ENCODE results near the gene PPARG. TPM values are rescaled to one million over a fixed set of nuclear protein-coding genes. Genes with fewer than 3 reads are reported as not detected.

Gene PPARG
- total RNA-seq, 1 donor from 2014 or later = 3.2 TPM

DNA sequence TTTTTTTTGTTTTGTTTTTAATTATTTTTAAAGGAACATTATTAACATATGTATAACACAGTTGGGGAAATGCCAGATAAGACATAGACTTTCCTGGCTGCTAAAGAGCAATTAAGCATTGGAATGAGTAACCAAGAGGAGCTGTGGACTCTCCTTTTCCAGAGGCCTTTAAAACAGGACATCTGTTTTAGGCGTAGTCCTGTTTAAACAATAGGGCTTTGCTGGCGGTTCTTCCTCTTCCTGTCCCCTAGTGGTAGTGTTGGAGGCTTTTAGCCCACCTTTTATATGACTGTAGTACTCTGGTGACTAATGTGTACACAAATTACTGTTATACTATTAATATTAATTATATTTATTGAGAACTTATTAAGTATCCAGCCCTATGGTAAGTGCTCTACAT, 81.9 kb downstream of the PPARG start:
- Mint-ChIP-seq H3K4me1 (ENCODE audit: unreplicated experiment) (peaks cover 22% of the 10 kb centered on the region), H3K27ac (ENCODE audit: unreplicated experiment) (peak overlapping the region; percentile 91), H3K36me3 (ENCODE audit: low read depth, unreplicated experiment) (no peaks in the 10 kb centered on the region), H3K4me3 (ENCODE audit: unreplicated experiment) (no peak overlapping the region), H3K27me3 (ENCODE audit: unreplicated experiment) (no peaks in the 10 kb centered on the region), H3K9me3 (ENCODE audit: unreplicated experiment) (no peaks in the 10 kb centered on the region)
- no peak for TF ChIP-seq CTCF (IDR thresholded peaks at IDR 0.05; ENCODE audit: unreplicated experiment)
- peak; percentile 27 for DNase-seq (ENCODE audit: low spot score)

- Mint-ChIP-seq H3K4me3 (ENCODE audit: unreplicated experiment) (no peak overlapping the region), H3K4me1 (ENCODE audit: unreplicated experiment) (peaks cover 22% of the 10 kb centered on the region), H3K36me3 (ENCODE audit: low read depth, unreplicated experiment) (no peaks in the 10 kb centered on the region), H3K27ac (ENCODE audit: unreplicated experiment) (peak overlapping the region; percentile 87), H3K27me3 (ENCODE audit: unreplicated experiment) (no peaks in the 10 kb centered on the region), H3K9me3 (ENCODE audit: unreplicated experiment) (no peaks in the 10 kb centered on the region)
- no peak for DNase-seq (ENCODE audit: low spot score)
- TF ChIP-seq CTCF (IDR thresholded peaks at IDR 0.05; ENCODE audit: unreplicated experiment) = no peak
Measured at GRCh38 chr3:12371525-12372140, 82.8 kb downstream of the PPARG start.

DNA sequence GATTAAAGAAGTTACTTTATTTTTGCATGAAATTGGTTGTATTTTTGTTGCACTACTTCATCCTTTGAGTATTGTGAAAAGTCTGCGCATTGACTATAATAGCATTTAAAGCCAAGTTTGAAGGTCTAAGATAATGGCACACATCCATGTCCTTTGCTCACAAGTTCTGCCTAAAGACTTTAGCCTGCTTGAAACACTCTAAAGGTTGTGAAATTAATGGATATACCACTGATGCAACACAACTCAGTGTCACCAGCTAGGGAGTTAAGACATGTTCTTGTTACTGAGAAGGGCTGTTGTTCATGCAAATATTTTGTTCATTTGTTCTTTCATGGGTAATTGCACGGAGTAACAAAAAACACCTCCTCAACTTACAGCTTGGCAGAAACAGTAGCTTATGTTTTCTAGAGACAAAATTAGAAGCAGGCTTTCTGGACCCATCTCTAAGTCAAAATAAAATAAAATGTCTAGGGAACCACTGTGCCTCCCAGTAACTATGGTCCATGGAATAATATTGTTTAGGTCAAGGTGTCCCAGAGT, 83.9 kb downstream of the PPARG start:
- Mint-ChIP-seq H3K36me3 (ENCODE audit: low read depth, unreplicated experiment) (no peaks in the 10 kb centered on the region), H3K9me3 (ENCODE audit: unreplicated experiment) (no peaks in the 10 kb centered on the region), H3K27ac (ENCODE audit: unreplicated experiment) (no peak overlapping the region), H3K27me3 (ENCODE audit: unreplicated experiment) (no peaks in the 10 kb centered on the region), H3K4me3 (ENCODE audit: unreplicated experiment) (no peak overlapping the region), H3K4me1 (ENCODE audit: unreplicated experiment) (peaks cover 22% of the 10 kb centered on the region)
- no peak for DNase-seq (ENCODE audit: low spot score)
- no peak for TF ChIP-seq CTCF (IDR thresholded peaks at IDR 0.05; ENCODE audit: unreplicated experiment)

GRCh38 chr3:12375572-12375971, 86.7 kb downstream of the PPARG start:
- Mint-ChIP-seq H3K4me1 (ENCODE audit: unreplicated experiment) (peaks cover 21% of the 10 kb centered on the region), H3K4me3 (ENCODE audit: unreplicated experiment) (no peak overlapping the region), H3K9me3 (ENCODE audit: unreplicated experiment) (no peaks in the 10 kb centered on the region), H3K36me3 (ENCODE audit: low read depth, unreplicated experiment) (peaks cover 4% of the 10 kb centered on the region), H3K27ac (ENCODE audit: unreplicated experiment) (no peak overlapping the region), H3K27me3 (ENCODE audit: unreplicated experiment) (no peaks in the 10 kb centered on the region)
- DNase-seq (ENCODE audit: low spot score) = no peak
- TF ChIP-seq CTCF (IDR thresholded peaks at IDR 0.05; ENCODE audit: unreplicated experiment) = no peak

GRCh38 chr3:12379640-12380429, 91.0 kb downstream of the PPARG start:
- DNase-seq (ENCODE audit: low spot score) = no peak
- TF ChIP-seq CTCF (IDR thresholded peaks at IDR 0.05; ENCODE audit: unreplicated experiment) = no peak
- H3K27ac Mint-ChIP-seq (ENCODE audit: unreplicated experiment) = peak overlapping the region; percentile 52
- H3K36me3 Mint-ChIP-seq (ENCODE audit: low read depth, unreplicated experiment) = peaks cover 4% of the 10 kb centered on the region
- no peaks in the 10 kb centered on the region for H3K27me3 Mint-ChIP-seq (ENCODE audit: unreplicated experiment)
- peaks cover 10% of the 10 kb centered on the region for H3K4me1 Mint-ChIP-seq (ENCODE audit: unreplicated experiment)
- no peaks in the 10 kb centered on the region for H3K9me3 Mint-ChIP-seq (ENCODE audit: unreplicated experiment)
- H3K4me3 Mint-ChIP-seq (ENCODE audit: unreplicated experiment) = no peak overlapping the region
